Esophagus squamous epithelium (tissue), 5 donors: ENCODE results near the gene KRTAP13-3. TPM values are rescaled to one million over a fixed set of nuclear protein-coding genes. Genes with fewer than 3 reads are reported as not detected.

Experiments
- DNase-seq: peaks from one replicate; lab custom pipeline; 2025; lab: John Stamatoyannopoulos, UW
- H3K27ac ChIP-seq, 4 donors: fragments of 200-600 bp; sonication (generic); one replicate each; pipeline ENCODE4 v1.5.1; 2016 to 2019; ENCODE audit warnings: mild to moderate bottlenecking in 1 of 4
- H3K27me3 ChIP-seq, 4 donors: fragments of 200-600 bp; sonication (generic); 1 replicate in 3 of 4; 2 replicates in 1 of 4; pipeline versions ENCODE4 v1.5.1 to v1.6.0; 2017 to 2021; ENCODE audit warnings: antibody characterized with exemption in 1 of 4
- H3K36me3 ChIP-seq, 3 donors: fragments of 200-600 bp; sonication (generic); one replicate each; pipeline ENCODE4 v1.5.1; 2016 to 2019
- H3K4me1 ChIP-seq, 3 donors: fragments of 200-600 bp; sonication (generic); one replicate each; pipeline ENCODE4 v1.5.1; 2017 to 2019
- H3K4me3 ChIP-seq, 4 donors: fragments of 200-600 bp; sonication (generic); 1 replicate in 3 of 4; 2 replicates in 1 of 4; pipeline ENCODE4 v1.5.1; 2016 to 2019; ENCODE audit warnings: mild to moderate bottlenecking in 2 of 4, moderate library complexity in 1 of 4
- H3K9me3 ChIP-seq, 3 donors: fragments of 200-600 bp; sonication (generic); one replicate each; pipeline ENCODE4 v1.5.1; 2016 to 2019
- CTCF ChIP-seq, 6 experiments: fragments of 450-650 bp in 4 of 6; fragments of 200-600 bp in 2 of 6; sonication (generic) in 2 of 6; IDR thresholded peaks; one replicate each; pipeline ENCODE4 v1.5.1; 2016 to 2019; ENCODE audit warnings: antibody characterized with exemption in 6 of 6, mild to moderate bottlenecking in 4 of 6, moderate library complexity in 4 of 6
- POLR2A ChIP-seq, 4 donors: fragments of 450-650 bp; IDR thresholded peaks; one replicate each; pipeline ENCODE4 v1.6.1; 2017; ENCODE audit warnings: antibody characterized with exemption in 4 of 4, mild to moderate bottlenecking in 4 of 4, moderate library complexity in 3 of 4
- WGBS, 2 donors: methylation state at CpG; one replicate each; pipeline ENCODE4 v1.1.5; 2018; 5-methylcytosine and 5-hydroxymethylcytosine counted together
- intact Hi-C: fragments of 100-400 bp; cut with DNase I; formaldehyde crosslinking; loops from one replicate; pipeline ENCODE4 v1.15.0; 2022
- total RNA-seq, 4 donors: library from RNA; depleted of rRNA; stranded (reverse); fragments of >200 nt; gene quantifications; one replicate each; pipeline ENCODE4 v1.1.0, GENCODE V29; 2016
- donor health status: DM: yes; HTN: yes; CAD: no.

KRTAP13-3 gene
- total RNA-seq = not detected

- Histone ChIP-seq H3K4me1 (no peaks in the 10 kb centered on the region), H3K27me3 (no peaks in the 10 kb centered on the region), H3K36me3 (no peaks in the 10 kb centered on the region), H3K9me3 (no peaks in the 10 kb centered on the region), H3K4me3 (no peak within 1 kb of the TSS), H3K27ac (no peak within 1 kb of the TSS)
- intact Hi-C loops = no loop called here
- 73 to 78% methylated on average over 5 of the region's 5 CpGs for WGBS, 2 donors
- no peak for DNase-seq
- TF ChIP-seq POLR2A (IDR thresholded peaks at IDR 0.05) (no peak), CTCF (IDR thresholded peaks at IDR 0.05) (no peak)
These were observed at the start of gene KRTAP13-3 for GRCh38 chr21:30425826-30426225. KRTAP13-3 (minus strand) TSS chr21:30425926; CDS start chr21:30425912, 14 bp downstream.

GRCh38 chr21:30468900-30469714 lies 43.4 kb upstream of the KRTAP13-3 start:
- Histone ChIP-seq H3K27ac (no peak overlapping the region), H3K4me1 (no peaks in the 10 kb centered on the region), H3K4me3 (no peak overlapping the region), H3K27me3 (no peaks in the 10 kb centered on the region), H3K36me3 (no peaks in the 10 kb centered on the region), H3K9me3 (no peaks in the 10 kb centered on the region)
- WGBS, 2 donors = 46 to 71% methylated on average over 6 of the region's 6 CpGs
- intact Hi-C loops = no loop called here
- TF ChIP-seq CTCF (IDR thresholded peaks at IDR 0.05) (no peak), POLR2A (IDR thresholded peaks at IDR 0.05) (no peak)
- no peak for DNase-seq

GRCh38 chr21:30463713-30464112 lies 38.0 kb upstream of the KRTAP13-3 start:
- no peak for TF ChIP-seq POLR2A (IDR thresholded peaks at IDR 0.05)
- TF ChIP-seq CTCF (IDR thresholded peaks at IDR 0.05) = peak in 2 of 6 experiments; percentile 15 to 39
- intact Hi-C loops = no loop called here
- Histone ChIP-seq H3K4me3 (no peak overlapping the region), H3K27me3 (no peaks in the 10 kb centered on the region), H3K27ac (no peak overlapping the region), H3K4me1 (no peaks in the 10 kb centered on the region), H3K9me3 (no peaks in the 10 kb centered on the region), H3K36me3 (no peaks in the 10 kb centered on the region)
- DNase-seq = no peak
- 26 to 54% methylated on average over 3 of the region's 3 CpGs for WGBS, 2 donors

GRCh38 chr21:30448514-30448913 lies 22.8 kb upstream of the KRTAP13-3 start:
- Histone ChIP-seq H3K4me1 (no peaks in the 10 kb centered on the region), H3K9me3 (no peaks in the 10 kb centered on the region), H3K27me3 (no peaks in the 10 kb centered on the region), H3K27ac (no peak overlapping the region), H3K4me3 (no peak overlapping the region), H3K36me3 (no peaks in the 10 kb centered on the region)
- no peak for TF ChIP-seq POLR2A (IDR thresholded peaks at IDR 0.05)
- TF ChIP-seq CTCF (IDR thresholded peaks at IDR 0.05) = no peak
- intact Hi-C loops = no loop called here
- WGBS, 2 donors = 81 to 88% methylated on average over 3 of the region's 3 CpGs
- DNase-seq = no peak

GRCh38 chr21:30447056-30447455 lies 21.3 kb upstream of the KRTAP13-3 start:
- Histone ChIP-seq H3K27ac (no peak overlapping the region), H3K9me3 (no peaks in the 10 kb centered on the region), H3K4me3 (no peak overlapping the region), H3K36me3 (no peaks in the 10 kb centered on the region), H3K27me3 (no peaks in the 10 kb centered on the region), H3K4me1 (no peaks in the 10 kb centered on the region)
- no peak for TF ChIP-seq POLR2A (IDR thresholded peaks at IDR 0.05)
- TF ChIP-seq CTCF (IDR thresholded peaks at IDR 0.05) = no peak
- 27 to 48% methylated on average over 4 of the region's 4 CpGs for WGBS, 2 donors
- no peak for DNase-seq
- intact Hi-C loops = no loop called here
